ENCODE measurements around the gene PDF.
"Not testable (repeated sequence)": the region's sequence is repeated elsewhere in the genome, so short reads cannot be mapped to it uniquely, and the experiment has no call there.

PDF gene

GRCh38 chr16:69314534-69314933 is 15.9 kb downstream of the PDF start:
- peak in 1 of 2 experiments; percentile 7 for DNase-seq

- DNase-seq: no peak
These were observed 16.9 kb downstream of the PDF start for GRCh38 chr16:69313469-69313868.

- DNase-seq: peak; percentile 64 to 72
These were observed 18.6 kb downstream of the PDF start for GRCh38 chr16:69311533-69312387.

GRCh38 chr16:69310653-69311532 is 19.5 kb downstream of the PDF start, which contains the start of gene VPS4A:
Gene VPS4A (plus strand): TSS chr16:69311350. CDS start chr16:69311512, 162 bp downstream.
- DNase-seq: peak; percentile 99 to 100

GRCh38 chr16:69309316-69309715 is 21.1 kb downstream of the PDF start:
- no peak for DNase-seq

- DNase-seq: no peak
These were observed 22.5 kb downstream of the PDF start for GRCh38 chr16:69307856-69308255.

GRCh38 chr16:69307091-69307490 is 23.3 kb downstream of the PDF start:
- no peak for DNase-seq

- no peak for DNase-seq
These were observed 24.4 kb downstream of the PDF start for GRCh38 chr16:69306031-69306430.

- no peak for DNase-seq
These were observed 28.1 kb downstream of the PDF start for GRCh38 chr16:69302301-69302700.

GRCh38 chr16:69301861-69302260 is 28.5 kb downstream of the PDF start:
- no peak for DNase-seq

- DNase-seq: no peak
These were observed 29.2 kb downstream of the PDF start for GRCh38 chr16:69301187-69301586.

- DNase-seq: no peak
These were observed 32.1 kb downstream of the PDF start for GRCh38 chr16:69298261-69298660.

- DNase-seq: not testable (repeated sequence)
These were observed 33.6 kb downstream of the PDF start for GRCh38 chr16:69296771-69297170.

- no peak for DNase-seq
These were observed 36.3 kb downstream of the PDF start for GRCh38 chr16:69294051-69294450.

- no peak for DNase-seq
These were observed 37.0 kb downstream of the PDF start for GRCh38 chr16:69293401-69293800.

GRCh38 chr16:69291657-69292056 is 38.7 kb downstream of the PDF start:
- DNase-seq: not testable (repeated sequence)

GRCh38 chr16:69286941-69287713 is 43.3 kb downstream of the PDF start:
- DNase-seq: no peak

GRCh38 chr16:69285240-69285639 is 45.1 kb downstream of the PDF start:
- no peak for DNase-seq

GRCh38 chr16:69283851-69284250 is 46.5 kb downstream of the PDF start:
- no peak for DNase-seq

GRCh38 chr16:69277413-69277812 is 53.0 kb downstream of the PDF start:
- no peak for DNase-seq

All from activated T-cell treated with anti-CD3 and anti-CD28 coated beads, Interleukin-2, amount 50 U/mL, for 48 hours (primary cell).